AG20443 (cell line): ENCODE measurements around the gene ANO4.

Experiments used
- DNase-seq: peaks from one replicate; pipeline ENCODE4 v3.0.0; 2012; ENCODE audit warnings: low spot score, mixed read lengths

The ANO4 gene

DNA sequence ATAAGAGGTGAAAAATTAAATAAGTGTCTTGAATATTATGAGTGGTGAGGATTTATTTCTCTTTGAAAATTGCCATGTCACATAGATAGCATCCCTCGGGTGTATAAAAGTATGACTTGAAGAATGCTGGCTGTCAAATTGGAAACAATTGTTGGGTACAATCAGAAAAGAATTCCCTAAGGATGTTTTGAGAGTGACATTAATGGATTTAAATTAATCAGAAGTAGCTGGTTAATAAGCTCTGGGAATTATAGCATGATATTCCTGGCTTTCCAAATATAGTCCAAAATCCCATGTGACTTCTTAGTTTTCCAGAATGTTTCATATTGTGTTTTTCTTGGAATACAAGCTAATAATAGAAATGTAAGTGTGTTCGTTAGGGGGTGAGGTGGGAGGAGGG lies 196.5 kb downstream of the ANO4 start:
- no peak for DNase-seq

DNA sequence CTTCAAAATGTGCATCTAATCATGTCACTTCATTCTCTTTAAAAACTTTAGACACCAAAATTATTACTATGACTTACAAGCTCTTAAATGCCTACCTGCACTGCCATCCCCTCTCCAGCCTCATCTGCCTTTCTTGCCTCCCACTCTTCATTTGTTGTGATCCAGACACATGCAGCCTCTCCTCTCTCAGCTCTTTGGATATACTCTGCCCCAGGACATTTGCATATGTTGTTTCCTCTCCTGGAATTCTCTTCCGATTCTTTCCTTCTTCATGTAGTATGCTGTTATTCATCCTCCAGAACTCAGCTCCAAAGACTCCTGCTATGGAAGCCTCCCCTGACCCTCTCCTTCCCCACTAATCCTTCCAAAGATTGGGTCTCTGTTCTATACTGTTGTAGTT lies 197.6 kb downstream of the ANO4 start:
- no peak for DNase-seq

DNA sequence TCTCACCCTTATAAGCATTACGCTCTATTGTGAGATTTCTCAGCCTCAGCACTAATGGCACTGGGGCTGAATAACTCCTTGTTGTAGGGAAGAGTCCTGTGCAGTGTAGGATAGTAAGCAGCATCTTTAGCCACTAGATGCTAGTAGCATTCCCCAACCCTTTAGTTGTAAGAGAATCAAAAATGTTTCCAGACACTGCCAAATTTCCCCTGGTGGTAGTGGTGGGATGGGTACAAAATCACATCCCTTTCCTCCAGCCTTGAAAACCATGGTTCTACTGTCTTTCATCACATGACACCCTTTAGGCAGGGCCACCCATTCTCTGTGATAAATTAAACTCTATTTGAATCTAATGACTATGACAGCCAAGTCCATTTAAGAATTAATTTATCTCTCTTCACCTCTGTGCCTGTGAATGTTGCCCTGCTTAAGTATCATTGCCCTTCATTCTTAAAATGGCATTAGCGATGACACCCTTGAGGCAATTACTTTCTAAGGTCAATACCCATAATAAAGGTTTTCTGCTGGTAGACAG lies 199.4 kb downstream of the ANO4 start:
- no peak for DNase-seq

DNA sequence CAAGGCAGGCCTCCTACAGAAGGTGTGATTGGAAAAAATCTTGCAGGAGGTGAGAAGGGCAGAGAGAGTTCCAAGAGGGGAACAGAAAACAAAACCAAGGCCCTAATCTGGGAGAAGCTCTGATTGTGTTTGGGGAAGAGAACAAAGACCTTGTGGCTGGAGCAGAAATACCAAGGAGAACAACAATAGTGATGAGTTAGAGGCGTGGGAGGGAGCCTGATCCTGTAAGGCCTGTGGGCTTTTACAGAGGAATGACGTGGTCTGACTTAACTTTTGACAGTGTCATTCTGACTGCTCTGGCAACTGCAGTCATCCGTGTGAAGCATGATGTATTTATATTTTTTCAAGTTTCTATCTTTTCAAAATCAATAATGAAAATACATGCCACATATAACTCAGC lies 200.6 kb downstream of the ANO4 start:
- DNase-seq = peak; percentile 18

DNA sequence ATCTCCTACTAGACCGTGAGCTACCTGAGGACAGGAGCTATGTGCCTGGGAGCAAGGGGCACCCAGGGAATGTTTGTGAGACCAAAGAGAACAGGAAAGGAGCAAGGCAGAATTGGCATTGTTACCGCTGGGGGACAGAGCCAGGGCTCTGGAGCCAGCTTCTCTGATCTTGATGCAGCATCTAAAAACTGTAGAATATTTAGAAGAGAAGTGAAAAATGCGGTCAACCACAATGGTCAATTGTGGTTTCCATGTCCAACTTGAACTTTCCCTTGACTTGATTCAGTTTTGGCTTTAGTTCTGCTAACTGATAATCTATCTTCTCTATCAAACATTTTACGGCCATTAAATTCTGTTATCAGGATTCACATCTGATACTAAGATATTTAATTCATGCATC lies 201.2 kb downstream of the ANO4 start:
- no peak for DNase-seq

DNA sequence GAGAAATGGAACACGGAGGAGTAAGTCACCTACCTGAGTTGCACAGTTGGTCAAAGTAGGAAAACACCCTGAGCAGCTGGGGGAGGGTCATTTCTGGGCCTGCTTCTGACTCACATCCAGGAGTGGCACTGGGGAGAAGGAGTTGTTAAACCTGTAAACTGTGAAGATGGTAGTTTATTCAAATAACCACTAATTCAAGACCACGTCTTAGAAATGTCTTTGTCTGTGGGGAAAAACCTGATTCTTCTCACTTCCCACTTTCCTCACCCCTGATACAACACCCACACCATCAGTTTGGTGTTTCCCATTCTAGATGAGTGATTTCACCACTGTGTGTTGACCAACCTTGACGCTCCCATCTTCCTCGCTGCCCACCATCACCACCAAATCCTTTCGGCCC lies 207.1 kb downstream of the ANO4 start:
- DNase-seq = no peak

DNA sequence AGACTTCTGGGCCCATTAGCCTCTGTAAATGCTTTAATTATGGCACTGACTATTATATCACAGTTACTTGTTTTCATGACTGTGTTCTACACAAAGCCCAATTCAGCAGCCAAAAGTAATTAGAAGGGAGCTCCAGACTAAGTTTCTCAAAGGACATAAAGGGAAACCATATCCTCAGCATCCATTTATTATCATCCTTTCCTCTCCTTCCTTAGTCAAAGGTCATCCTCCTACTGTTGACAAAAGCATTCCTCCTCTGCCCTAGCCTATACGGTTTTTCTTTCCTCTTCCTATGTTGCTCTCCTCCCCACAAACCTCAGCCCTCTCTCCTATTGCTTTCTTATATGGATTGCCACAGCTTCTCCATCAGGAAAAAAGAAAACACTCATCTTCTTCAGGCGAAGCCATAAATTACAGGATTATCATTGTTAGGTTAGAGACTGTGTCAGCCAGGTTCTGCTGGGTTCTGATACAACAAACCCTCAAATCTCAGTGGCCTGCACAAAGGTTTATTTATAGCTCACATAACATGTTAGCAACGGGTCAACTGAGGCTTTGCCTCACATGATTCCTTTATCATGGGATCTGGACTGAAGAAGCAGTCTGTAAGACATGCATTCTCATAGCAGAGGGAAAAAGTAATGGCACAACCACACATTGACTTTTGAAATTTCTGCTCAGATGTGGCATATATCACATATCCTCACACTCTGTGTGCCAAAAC lies 208.3 kb downstream of the ANO4 start:
- DNase-seq = no peak

DNA sequence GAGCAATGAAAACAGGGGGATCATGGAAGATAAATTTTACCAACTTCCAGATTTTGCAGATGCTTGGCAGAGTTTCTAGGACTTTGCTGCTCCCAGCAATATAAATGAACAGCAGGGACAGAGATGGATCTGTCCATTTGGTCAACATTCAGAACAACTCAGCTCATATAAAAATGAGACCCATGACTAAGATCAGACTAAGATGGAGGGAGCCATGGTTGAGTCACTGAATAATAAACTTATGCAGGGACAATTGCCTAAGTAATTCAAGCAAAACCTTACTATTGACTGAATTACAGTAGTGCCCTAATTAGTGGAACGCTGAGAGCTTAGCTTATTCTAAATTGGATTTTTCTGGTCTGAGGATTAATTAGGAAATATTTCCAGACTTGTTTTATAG lies 210.3 kb downstream of the ANO4 start:
- DNase-seq = no peak

DNA sequence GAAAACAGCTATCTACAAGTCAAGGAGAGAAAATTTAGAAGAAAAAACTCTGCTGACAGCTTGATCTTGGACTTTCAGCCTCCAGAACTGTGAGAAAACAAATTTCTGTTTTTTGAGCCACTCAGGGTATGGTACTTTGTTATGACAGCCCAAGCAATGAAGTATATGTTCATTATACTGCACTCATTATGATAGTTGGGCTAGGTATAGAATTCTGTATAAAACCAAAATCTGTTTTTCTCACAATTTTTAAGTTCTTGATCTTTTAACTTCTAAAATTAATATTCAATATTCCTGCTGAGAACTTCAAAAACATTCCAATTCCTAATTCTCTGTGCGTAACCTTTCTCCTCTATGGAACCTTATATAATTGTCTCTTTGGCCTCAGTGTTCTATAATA lies 214.7 kb downstream of the ANO4 start:
- DNase-seq = no peak

DNA sequence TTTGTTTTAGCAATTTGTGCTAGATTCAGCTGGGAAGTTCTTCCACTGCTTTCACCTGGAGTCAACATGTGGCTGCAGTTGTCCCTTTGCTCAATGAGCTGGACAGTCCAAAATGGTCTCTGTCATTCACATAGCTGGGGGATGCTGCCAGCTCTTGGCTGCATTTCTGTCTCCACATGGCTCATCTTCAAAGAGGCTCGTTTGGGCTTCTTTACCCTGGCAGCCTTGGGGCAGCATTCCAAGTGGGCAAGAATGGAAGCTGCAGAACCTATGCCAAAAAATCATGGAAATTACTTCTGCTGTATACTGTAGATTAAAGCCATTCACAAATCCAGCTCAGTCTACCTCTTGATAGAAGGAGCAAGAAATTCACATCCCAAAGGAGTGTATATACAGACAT lies 216.3 kb downstream of the ANO4 start:
- no peak for DNase-seq

DNA sequence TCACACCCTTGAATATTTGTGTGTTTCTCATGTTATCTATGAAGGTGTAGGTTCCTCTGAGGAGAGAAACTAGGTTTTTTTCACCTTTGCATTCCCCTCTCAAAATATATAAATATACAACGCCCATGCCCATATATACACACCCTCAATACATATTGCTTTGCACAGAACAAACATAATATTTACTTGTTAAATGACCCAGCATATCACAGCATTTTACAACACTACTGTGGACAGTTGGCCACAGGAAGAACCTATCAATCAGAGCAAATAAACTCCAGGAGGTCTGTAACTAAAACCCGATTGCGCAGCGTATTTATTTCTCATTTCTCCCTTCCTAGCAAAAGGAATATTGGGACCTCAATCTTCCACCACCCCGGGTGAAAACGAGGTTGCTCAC lies 219.4 kb downstream of the ANO4 start:
- no peak for DNase-seq

DNA sequence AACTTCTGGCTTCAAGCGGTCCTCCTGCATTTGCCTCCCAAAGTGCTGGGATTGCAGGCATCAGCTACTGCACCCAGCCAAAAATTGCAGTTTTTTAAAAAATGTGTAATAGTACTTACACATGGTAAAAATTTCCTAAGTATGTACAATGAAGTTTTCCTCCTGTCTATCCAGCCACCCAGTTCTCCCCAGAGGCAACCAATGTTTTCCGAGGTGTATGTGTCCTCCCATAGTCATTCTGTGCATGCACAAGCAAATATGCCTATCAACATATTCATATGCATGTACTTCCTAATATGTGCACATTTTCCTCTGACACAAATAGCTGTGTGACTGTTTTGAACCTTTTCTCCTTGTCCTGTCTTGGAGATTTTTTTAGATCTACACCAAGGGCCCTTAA lies 220.5 kb downstream of the ANO4 start:
- DNase-seq = no peak

DNA sequence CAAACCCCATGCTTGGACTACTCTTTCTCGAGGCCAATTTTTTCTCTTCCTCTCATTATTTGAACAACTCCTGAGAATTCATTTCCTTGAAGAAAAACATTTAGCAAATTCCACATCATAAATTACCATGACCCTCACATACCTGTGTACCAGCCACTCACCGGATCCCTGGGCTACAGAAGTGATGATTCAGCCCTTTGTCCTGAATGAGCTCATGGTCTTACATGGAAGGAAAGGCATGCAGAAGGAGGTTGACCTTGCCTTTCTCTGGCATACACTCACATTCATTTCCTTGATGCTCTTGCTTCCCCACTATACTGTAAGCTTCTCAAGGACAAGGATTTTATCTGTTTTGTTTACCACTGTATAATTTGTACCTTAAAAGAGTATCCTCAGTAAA lies 224.0 kb downstream of the ANO4 start:
- peak; percentile 58 for DNase-seq

DNA sequence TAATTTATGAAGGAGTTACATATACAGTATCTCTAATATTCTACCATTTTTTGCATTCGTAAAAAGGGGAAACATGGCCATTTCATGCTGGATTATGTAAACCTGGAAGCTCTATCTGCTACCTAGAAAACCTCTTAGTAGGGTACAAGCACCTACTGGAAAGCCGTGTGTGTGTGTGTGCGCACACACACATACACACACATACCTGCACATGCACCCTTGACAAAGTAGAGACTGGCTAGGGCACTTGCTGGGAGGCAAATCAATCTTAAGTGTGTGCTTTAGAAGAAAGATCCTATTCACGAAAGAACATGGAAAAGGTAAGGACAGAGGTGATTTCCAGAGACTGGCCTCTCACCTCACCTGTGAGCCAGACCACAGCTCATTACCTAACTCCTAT lies 224.6 kb downstream of the ANO4 start:
- no peak for DNase-seq

DNA sequence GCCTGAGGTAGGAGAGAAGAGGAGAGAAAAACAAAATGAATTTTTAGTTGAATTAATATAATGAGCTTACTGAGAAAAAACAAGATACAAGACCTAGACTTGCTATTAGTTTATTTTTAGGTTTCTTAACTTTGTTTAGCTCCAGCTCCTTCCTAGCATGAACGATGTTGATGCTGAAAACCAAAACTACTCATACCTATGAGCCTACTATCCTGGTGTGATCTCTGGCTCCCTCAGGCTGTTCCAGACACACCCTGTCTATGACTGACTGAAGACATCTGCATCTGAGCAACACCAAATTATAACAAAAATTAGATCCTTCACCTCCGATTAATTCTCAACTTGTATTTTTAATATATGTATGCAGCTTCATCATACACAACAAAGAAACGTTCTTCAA lies 225.1 kb downstream of the ANO4 start:
- no peak for DNase-seq

DNA sequence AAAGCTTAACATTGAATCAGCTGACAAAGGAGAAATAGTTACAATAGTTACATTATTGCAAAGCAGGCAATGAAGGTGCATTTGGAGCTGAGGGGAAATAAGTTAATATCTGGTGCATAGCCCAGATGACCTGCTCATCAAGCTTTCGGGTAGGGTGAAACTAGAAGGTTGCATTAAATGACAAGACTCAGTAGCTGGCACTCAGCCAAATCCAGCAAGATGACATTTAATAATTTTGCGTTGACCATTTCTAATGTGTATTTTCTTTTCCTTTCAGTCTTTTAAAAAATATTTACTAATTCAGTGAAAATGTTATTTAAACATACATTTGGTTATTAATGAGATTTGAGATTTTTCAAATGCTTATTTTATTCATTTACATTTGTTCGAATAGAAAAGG lies 226.9 kb downstream of the ANO4 start:
- no peak for DNase-seq

DNA sequence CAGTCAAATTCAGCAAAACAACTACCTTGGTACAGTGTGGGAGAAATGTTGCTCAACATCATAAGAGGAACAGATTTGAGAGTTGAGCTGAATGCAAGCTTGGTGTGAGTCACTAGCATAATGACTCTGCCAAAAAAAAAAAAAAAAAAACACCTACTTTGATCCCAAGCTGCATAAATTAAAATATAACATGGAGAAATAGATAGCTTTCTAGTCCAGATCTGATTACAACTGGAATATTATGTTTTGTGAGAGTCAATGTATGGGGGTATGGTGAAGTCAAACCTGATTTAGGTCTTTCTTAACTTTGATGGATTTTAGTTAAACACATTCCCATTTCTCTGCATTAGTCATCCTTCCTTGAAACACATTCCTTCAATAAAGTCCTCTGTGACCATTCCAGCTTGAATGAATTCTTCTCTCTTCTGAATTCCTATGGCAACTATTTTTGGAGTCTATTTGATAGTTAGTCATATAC lies 227.4 kb downstream of the ANO4 start:
- DNase-seq = peak; percentile 57

DNA sequence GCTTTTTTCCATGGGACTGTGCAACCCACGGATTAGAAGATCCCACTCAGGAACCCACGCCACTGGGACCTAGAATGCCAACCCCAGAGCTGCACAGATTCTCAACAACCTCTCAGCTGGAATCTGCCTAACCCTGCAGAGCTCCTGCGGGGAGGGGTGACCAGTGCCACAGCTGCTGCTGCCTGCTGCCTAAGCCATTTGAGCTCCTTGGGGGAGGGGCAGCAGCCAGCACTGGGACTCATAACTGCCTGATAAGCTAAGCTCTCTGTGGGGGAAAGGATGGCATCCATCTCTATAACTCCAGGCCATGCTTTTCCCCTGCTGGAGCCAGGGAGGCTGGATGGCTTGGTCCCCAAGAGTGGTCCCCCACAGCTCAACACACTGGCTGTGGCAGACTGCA lies 232.6 kb downstream of the ANO4 start:
- no peak for DNase-seq

DNA sequence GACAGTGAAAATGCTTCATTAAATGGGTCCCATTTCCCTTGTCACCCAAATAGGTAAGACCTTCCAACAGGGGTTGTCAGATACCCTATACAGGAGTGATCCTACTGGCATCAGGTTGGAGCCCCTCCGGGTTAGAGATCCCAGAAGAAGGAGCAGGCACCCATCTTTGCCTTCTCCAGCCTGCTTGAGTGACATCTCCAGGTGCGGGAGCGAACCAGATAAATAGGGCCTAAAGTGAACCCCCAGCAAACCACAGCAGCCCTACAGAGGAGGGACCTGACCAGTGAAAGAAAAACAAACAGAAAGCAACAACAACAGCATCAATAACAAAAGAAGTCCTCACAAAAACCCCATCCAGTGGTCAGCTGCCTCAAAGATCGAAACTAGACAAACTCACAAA lies 233.2 kb downstream of the ANO4 start:
- DNase-seq = no peak

DNA sequence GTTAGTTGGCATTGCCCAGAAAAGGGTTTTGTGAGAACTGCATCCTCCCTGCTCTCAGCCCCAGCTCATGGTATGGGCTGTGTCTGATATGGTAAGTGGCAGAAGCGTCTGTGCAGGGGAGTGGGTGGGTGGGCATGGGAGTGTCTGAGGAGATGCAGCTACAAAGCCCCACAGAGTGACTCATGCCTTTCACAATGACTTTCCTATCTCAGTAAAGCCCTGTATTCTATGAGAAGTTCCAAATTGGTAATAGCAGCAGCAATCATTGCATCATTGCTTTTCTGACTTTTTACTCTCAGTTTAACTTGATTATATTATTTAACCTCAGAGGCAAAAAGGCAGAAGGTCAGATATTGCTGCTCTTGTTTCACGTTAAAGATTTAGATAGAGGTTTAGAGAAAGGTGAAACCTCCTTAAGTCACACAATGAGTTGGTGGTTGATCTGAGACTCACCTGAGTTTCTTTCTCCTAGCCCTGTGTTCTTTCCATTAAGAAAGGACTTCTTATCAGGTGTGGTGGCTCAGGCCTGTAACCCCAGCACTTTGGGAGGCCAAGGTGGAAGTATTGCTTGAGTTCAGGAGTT lies 243.8 kb downstream of the ANO4 start:
- DNase-seq = no peak

DNA sequence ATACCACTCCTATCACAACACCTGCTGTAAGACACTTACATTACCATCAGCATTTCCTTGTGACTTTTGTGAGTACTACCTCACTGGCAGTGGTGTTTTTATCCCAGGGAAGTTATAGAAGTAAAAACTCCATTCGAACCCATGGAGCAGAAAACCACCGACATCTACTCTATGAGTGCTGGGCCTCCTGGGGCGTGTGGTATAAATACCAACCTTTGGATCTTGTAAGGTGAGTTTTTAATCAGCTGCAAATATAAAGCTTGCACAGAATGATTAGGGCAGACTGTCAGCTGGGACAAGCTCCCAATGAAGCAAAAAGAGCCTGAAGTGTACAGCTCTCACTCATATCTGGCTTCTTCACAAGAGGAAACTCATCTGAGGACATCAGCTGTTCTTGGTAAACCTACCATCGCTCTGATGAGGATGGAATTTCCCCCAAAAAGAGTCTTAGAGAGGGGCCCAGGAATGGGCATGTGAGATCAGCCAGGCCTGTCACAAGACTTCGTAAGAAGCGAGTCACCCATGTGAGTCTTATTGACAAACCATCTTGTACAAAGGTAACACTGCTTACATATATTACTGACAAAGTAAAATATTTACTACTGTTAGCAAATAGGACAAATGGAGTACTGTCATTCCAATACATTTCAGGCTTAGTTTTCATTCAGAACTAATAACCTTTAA lies 245.4 kb downstream of the ANO4 start:
- no peak for DNase-seq

DNA sequence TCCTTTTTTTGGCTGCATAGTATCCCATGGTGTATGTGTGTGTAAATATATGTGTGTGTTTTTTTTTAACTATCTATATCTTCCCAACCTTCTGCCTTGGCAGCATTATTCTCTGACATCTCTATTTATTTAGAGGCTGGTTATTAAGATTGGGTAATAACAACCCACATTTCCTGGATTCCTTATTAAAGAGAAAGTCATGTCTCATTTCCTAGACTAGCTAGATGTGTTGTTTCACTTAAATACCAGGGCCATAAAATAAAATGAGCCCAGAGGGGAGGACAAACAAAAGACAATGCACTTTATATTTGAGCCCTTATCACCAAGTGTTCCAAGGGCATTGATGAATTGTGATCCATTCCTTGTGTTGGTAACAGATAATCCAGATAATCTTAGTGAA lies 246.4 kb downstream of the ANO4 start:
- no peak for DNase-seq

DNA sequence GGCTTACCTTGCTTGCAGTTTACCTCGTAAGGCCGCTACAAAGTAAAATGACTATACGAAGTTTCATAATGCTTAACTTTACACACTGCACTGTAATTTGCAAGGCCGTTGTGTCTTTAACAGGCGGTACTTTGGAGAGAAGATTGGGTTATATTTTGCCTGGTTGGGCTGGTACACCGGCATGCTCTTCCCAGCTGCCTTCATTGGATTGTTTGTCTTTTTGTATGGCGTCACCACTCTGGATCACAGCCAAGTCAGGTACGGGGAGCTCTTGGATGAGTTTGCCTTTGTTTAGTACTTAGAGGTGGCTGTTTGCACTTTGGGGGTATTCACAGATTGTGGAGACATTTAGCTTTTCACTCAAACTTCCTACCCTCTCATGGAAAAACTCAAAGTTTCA lies 247.6 kb downstream of the ANO4 start:
- DNase-seq = no peak
